ENCODE data around the gene ABCB4.

DNA sequence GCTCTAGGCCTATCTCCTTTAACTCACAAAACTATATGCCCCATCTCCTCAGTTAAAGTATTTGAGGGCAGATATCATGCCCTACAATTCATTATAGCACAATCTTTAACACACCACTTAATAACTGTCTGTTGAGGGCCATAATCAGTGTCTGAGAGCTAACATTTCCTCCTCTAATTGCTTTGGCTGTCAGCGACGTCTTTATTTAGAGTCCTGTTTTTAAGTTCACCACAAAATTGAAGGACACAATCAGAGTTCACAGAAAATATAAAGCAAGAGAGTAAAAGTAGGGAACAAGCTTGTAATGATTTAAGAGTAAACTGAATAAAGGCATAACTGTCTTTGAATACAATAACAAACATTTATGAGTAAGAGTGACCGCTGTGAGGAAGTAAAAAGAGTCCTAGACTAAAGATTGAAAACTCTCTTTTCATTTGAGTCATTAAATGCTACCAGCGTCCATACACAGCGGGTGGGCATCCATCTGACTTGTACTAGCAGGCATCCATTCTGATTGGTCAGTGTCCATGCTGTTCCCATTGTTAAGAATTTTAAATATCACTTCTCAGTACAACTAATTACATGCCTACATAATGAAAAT, 38.4 kb upstream of the ABCB4 start:
- TF ChIP-seq POLR2A (IDR thresholded peaks at IDR 0.05) = no peak
- TF ChIP-seq, protein P1, sequence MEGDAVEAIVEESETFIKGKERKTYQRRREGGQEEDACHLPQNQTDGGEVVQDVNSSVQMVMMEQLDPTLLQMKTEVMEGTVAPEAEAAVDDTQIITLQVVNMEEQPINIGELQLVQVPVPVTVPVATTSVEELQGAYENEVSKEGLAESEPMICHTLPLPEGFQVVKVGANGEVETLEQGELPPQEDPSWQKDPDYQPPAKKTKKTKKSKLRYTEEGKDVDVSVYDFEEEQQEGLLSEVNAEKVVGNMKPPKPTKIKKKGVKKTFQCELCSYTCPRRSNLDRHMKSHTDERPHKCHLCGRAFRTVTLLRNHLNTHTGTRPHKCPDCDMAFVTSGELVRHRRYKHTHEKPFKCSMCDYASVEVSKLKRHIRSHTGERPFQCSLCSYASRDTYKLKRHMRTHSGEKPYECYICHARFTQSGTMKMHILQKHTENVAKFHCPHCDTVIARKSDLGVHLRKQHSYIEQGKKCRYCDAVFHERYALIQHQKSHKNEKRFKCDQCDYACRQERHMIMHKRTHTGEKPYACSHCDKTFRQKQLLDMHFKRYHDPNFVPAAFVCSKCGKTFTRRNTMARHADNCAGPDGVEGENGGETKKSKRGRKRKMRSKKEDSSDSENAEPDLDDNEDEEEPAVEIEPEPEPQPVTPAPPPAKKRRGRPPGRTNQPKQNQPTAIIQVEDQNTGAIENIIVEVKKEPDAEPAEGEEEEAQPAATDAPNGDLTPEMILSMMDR (IDR thresholded peaks at IDR 0.05) = no peak

Data from lower leg skin (tissue), 3 donors.